GM19043 (cell line): ENCODE measurements around the gene CLCNKB.

Experiments
- ATAC-seq: cut with Tn5 transposase; IDR thresholded peaks from one replicate; pipeline ENCODE4 v1.9.1; 2021; ENCODE audit warnings: low read depth; ENCODE audit not compliant: unreplicated experiment

The CLCNKB gene

GRCh38 chr1:16072616-16073484 is 29.3 kb downstream of the CLCNKB start:
- ATAC-seq, result no peak

GRCh38 chr1:16073490-16074119 is 30.0 kb downstream of the CLCNKB start, which contains the start of gene FAM131C:
Gene FAM131C, minus strand, starts transcription at chr1:16073651. Its CDS starts 209 bp downstream, at chr1:16073442.
- ATAC-seq, result no peak

GRCh38 chr1:16074217-16074616 is 30.6 kb downstream of the CLCNKB start:
- no peak for ATAC-seq

- ATAC-seq, result no peak
Measured at GRCh38 chr1:16075337-16076030, 31.9 kb downstream of the CLCNKB start.

- ATAC-seq, result no peak
Measured at GRCh38 chr1:16076031-16076864, 32.7 kb downstream of the CLCNKB start.

GRCh38 chr1:16076865-16077238 is 33.3 kb downstream of the CLCNKB start:
- ATAC-seq, result no peak

- ATAC-seq, result no peak
Measured at GRCh38 chr1:16077406-16078245, 34.0 kb downstream of the CLCNKB start.

GRCh38 chr1:16078925-16079656 is 35.5 kb downstream of the CLCNKB start:
- no peak for ATAC-seq

- ATAC-seq, result no peak
Measured at GRCh38 chr1:16080422-16081150, 37.0 kb downstream of the CLCNKB start.

GRCh38 chr1:16081636-16082035 is 38.1 kb downstream of the CLCNKB start:
- no peak for ATAC-seq

GRCh38 chr1:16082283-16083038 is 38.9 kb downstream of the CLCNKB start:
- ATAC-seq, result no peak

GRCh38 chr1:16083486-16083885 is 39.9 kb downstream of the CLCNKB start:
- ATAC-seq, result no peak

- ATAC-seq, result no peak
Measured at GRCh38 chr1:16085522-16085921, 41.9 kb downstream of the CLCNKB start.

- ATAC-seq, result no peak
Measured at GRCh38 chr1:16087733-16088132, 44.2 kb downstream of the CLCNKB start.

GRCh38 chr1:16088351-16088911 is 44.8 kb downstream of the CLCNKB start:
- no peak for ATAC-seq

- no peak for ATAC-seq
Measured at GRCh38 chr1:16088996-16089395, 45.4 kb downstream of the CLCNKB start.
